Measurements from ENCODE around the gene FGF1.

GRCh38 chr5:142605611-142606010 lies 80.3 kb downstream of the FGF1 start:
- TF ChIP-seq FOXK2 (IDR thresholded peaks at IDR 0.05) (no peak), FOXA1 (IDR thresholded peaks at IDR 0.05) (no peak), SP1 (IDR thresholded peaks at IDR 0.05) (no peak), CTBP1 (IDR thresholded peaks at IDR 0.05; ENCODE audit: borderline replicate concordance) (no peak), SUZ12 (IDR thresholded peaks at IDR 0.05) (no peak), HDGF (IDR thresholded peaks at IDR 0.05; ENCODE audit: borderline replicate concordance) (no peak), NFRKB (IDR thresholded peaks at IDR 0.05) (no peak), PKNOX1 (IDR thresholded peaks at IDR 0.05) (no peak), ELF4 (IDR thresholded peaks at IDR 0.05) (no peak), FOXM1 (IDR thresholded peaks at IDR 0.05; ENCODE audit: borderline replicate concordance) (no peak), BHLHE40 (IDR thresholded peaks at IDR 0.05; ENCODE audit: borderline replicate concordance) (no peak), LEF1 (IDR thresholded peaks at IDR 0.05; ENCODE audit: borderline replicate concordance) (no peak)
